ENCODE data around the gene MAPK14. TPM values are rescaled to one million over a fixed set of nuclear protein-coding genes. Genes with fewer than 3 reads are reported as not detected.

MAPK14 gene
- total and polyA plus RNA-seq, 4 donors: 16.9 to 82.7 (median 35.9) TPM

- H3K4me1 ChIP-seq (ENCODE audit: control insufficient read depth in 4 of 4, insufficient read depth in 4 of 4, low read length in 3 of 4): no peaks in the 10 kb centered on the region
- no peak overlapping the region for H3K4me3 ChIP-seq (ENCODE audit: low read depth in 1 of 3, low read length in 3 of 3)
- no peaks in the 10 kb centered on the region for H3K27me3 ChIP-seq (ENCODE audit: control insufficient read depth in 4 of 4, insufficient read depth in 4 of 4, low read length in 3 of 4)
- no peak overlapping the region for H3K9ac ChIP-seq (ENCODE audit: low read depth in 1 of 2, low read length in 2 of 2)
- peaks cover 0 to 5% (median 0%) of the 10 kb centered on the region in 4 donors for H3K36me3 ChIP-seq (ENCODE audit: control insufficient read depth in 4 of 4, insufficient read depth in 3 of 4, low read depth in 1 of 4, low read length in 3 of 4)
- no peak for DNase-seq (ENCODE audit: low spot score)
- no peak for TF ChIP-seq ATF3 (IDR thresholded peaks at IDR 0.05)
- TF ChIP-seq YY1 (IDR thresholded peaks at IDR 0.05): no peak
- TF ChIP-seq ZBTB33 (IDR thresholded peaks at IDR 0.05): no peak
- TF ChIP-seq NR2F2 (IDR thresholded peaks at IDR 0.05): no peak
- TF ChIP-seq RAD21 (IDR thresholded peaks at IDR 0.05): no peak
- TF ChIP-seq MAX (IDR thresholded peaks at IDR 0.05): no peak
- no peak for TF ChIP-seq JUND (IDR thresholded peaks at IDR 0.05)
- TF ChIP-seq REST (IDR thresholded peaks at IDR 0.05): no peak
- TF ChIP-seq RXRA (IDR thresholded peaks at IDR 0.05): no peak
- 98% methylated on average over 2 of the region's 2 CpGs for WGBS
- peaks cover 0 to 5% (median 0%) of the 10 kb centered on the region in 4 donors for H3K9me3 ChIP-seq (ENCODE audit: control insufficient read depth in 4 of 4, low read length in 3 of 4)
- no peak overlapping the region for H3K27ac ChIP-seq (ENCODE audit: low read depth in 1 of 2, low read length in 2 of 2)
These were observed 128.1 kb downstream of the MAPK14 start for GRCh38 chr6:36155662-36156061.

- 97% methylated on average over 4 of the region's 4 CpGs for whole genome bisulfite sequencing
- no peak for TF ChIP-seq EGR1 (IDR thresholded peaks at IDR 0.05; ENCODE audit: low read depth in 2 of 2)
- no peak for TF ChIP-seq HNF4G (IDR thresholded peaks at IDR 0.05)
These were observed 132.6 kb downstream of the MAPK14 start for GRCh38 chr6:36160147-36160760.

More at GRCh38 chr6:36160147-36160760, 132.6 kb downstream of the MAPK14 start:
- Histone ChIP-seq H3K4me3 (ENCODE audit: low read depth in 1 of 3, low read length in 3 of 3) (no peak overlapping the region), H3K9me3 (ENCODE audit: control insufficient read depth in 4 of 4, low read length in 3 of 4) (peaks cover 0 to 5% (median 0%) of the 10 kb centered on the region in 4 donors), H3K27ac (ENCODE audit: low read depth in 1 of 2, low read length in 2 of 2) (no peak overlapping the region), H3K36me3 (ENCODE audit: control insufficient read depth in 4 of 4, insufficient read depth in 3 of 4, low read depth in 1 of 4, low read length in 3 of 4) (peaks cover 0 to 6% (median 0%) of the 10 kb centered on the region in 4 donors), H3K27me3 (ENCODE audit: control insufficient read depth in 4 of 4, insufficient read depth in 4 of 4, low read length in 3 of 4) (no peaks in the 10 kb centered on the region), H3K4me1 (ENCODE audit: control insufficient read depth in 4 of 4, insufficient read depth in 4 of 4, low read length in 3 of 4) (no peaks in the 10 kb centered on the region), H3K9ac (ENCODE audit: low read depth in 1 of 2, low read length in 2 of 2) (no peak overlapping the region)
- no peak for DNase-seq (ENCODE audit: low spot score)

Other genes with a start within 250 kb of the MAPK14 start
- not detected for gene CLPSL1, start 246.8 kb upstream of the MAPK14 start, total RNA-seq
- not detected for gene CLPSL1, start 246.8 kb upstream of the MAPK14 start, polyA plus RNA-seq
- gene CLPS, start 230.5 kb upstream of the MAPK14 start, total RNA-seq: not detected
- gene CLPS, start 230.5 kb upstream of the MAPK14 start, polyA plus RNA-seq: not detected
- gene LHFPL5, start 222.5 kb upstream of the MAPK14 start, total RNA-seq: not detected
- not detected for gene LHFPL5, start 222.5 kb upstream of the MAPK14 start, polyA plus RNA-seq
- 10 to 100 TPM; 38.7 to 41.2 TPM for gene SRPK1, start 106.7 kb upstream of the MAPK14 start, total RNA-seq
- 10 to 100 TPM; 11.9 to 27.2 TPM for gene SRPK1, start 106.7 kb upstream of the MAPK14 start, polyA plus RNA-seq
- under 1 TPM; 0.09 to 0.33 TPM for gene SLC26A8, start 3.2 kb upstream of the MAPK14 start, total RNA-seq
- under 1 TPM; 0.03 to 0.26 TPM for gene SLC26A8, start 3.2 kb upstream of the MAPK14 start, polyA plus RNA-seq
- gene MAPK13, start 102.7 kb downstream of the MAPK14 start, total RNA-seq: 10 to 100 TPM in 1 of 2 donors, 1 to 10 TPM in 1; 2.7 to 17.2 TPM
- 1 to 10 TPM; 1.9 to 3.2 TPM for gene MAPK13, start 102.7 kb downstream of the MAPK14 start, polyA plus RNA-seq
- 10 to 100 TPM; 14.9 to 20.0 TPM for gene BRPF3, start 168.9 kb downstream of the MAPK14 start, total RNA-seq
- 10 to 100 TPM in 1 of 2 donors, 1 to 10 TPM in 1; 7.5 to 12.5 TPM for gene BRPF3, start 168.9 kb downstream of the MAPK14 start, polyA plus RNA-seq
- gene PNPLA1, start 242.3 kb downstream of the MAPK14 start, total RNA-seq: under 1 TPM; 0.08 to 0.14 TPM
- under 1 TPM in 1 of 2 donors, not detected in 1; 0.07 TPM for gene PNPLA1, start 242.3 kb downstream of the MAPK14 start, polyA plus RNA-seq